Temporal lobe (tissue), 1 donor: Measurements from ENCODE around the gene USP17L24. TPM values are rescaled to one million over a fixed set of nuclear protein-coding genes. Genes with fewer than 3 reads are reported as not detected.

ENCODE experiments used
- total RNA-seq: library from RNA; depleted of rRNA; stranded (reverse); fragments of >200 nt; gene quantifications from one replicate; pipeline ENCODE4 v1.2.3, GENCODE V29; 2014

USP17L24 gene
- total RNA-seq, 1 donor from 2014 or later = not detected

Other genes starting within 250 kb of the USP17L24 start
- gene FAM90A26, start 154.8 kb upstream of the USP17L24 start, total RNA-seq = not detected
- gene USP17L10, start 114.5 kb upstream of the USP17L24 start, total RNA-seq = not detected
- gene USP17L11, start 109.8 kb upstream of the USP17L24 start, total RNA-seq = not detected
- not detected for gene USP17L12, start 105.0 kb upstream of the USP17L24 start, total RNA-seq
- not detected for gene USP17L13, start 100.3 kb upstream of the USP17L24 start, total RNA-seq
- not detected for gene USP17L15, start 90.8 kb upstream of the USP17L24 start, total RNA-seq
- gene USP17L17, start 81.3 kb upstream of the USP17L24 start, total RNA-seq = not detected
- not detected for gene USP17L18, start 76.5 kb upstream of the USP17L24 start, total RNA-seq
- not detected for gene USP17L19, start 71.8 kb upstream of the USP17L24 start, total RNA-seq
- not detected for gene USP17L20, start 67.0 kb upstream of the USP17L24 start, total RNA-seq
- not detected for gene USP17L21, start 62.3 kb upstream of the USP17L24 start, total RNA-seq
- gene USP17L22, start 57.5 kb upstream of the USP17L24 start, total RNA-seq = not detected
- gene USP17L25, start 4.7 kb downstream of the USP17L24 start, total RNA-seq = not detected
- not detected for gene USP17L26, start 9.5 kb downstream of the USP17L24 start, total RNA-seq
- gene USP17L5, start 14.2 kb downstream of the USP17L24 start, total RNA-seq = not detected
- not detected for gene USP17L27, start 19.0 kb downstream of the USP17L24 start, total RNA-seq
- gene USP17L28, start 23.7 kb downstream of the USP17L24 start, total RNA-seq = not detected
- gene USP17L29, start 28.5 kb downstream of the USP17L24 start, total RNA-seq = not detected
- not detected for gene USP17L30, start 38.0 kb downstream of the USP17L24 start, total RNA-seq
- gene DEFB131A, start 119.2 kb downstream of the USP17L24 start, total RNA-seq = not detected